HG03469 (cell line): Measurements from ENCODE around the gene VWA3B.
"Not testable (repeated sequence)": the region's sequence is repeated elsewhere in the genome, so short reads cannot be mapped to it uniquely, and the experiment has no call there.

Experiments used
- ATAC-seq: cut with Tn5 transposase; IDR thresholded peaks from one replicate; pipeline ENCODE4 v1.9.1; 2021; ENCODE audit warnings: mild to moderate bottlenecking, moderate library complexity, moderate number of reproducible peaks; ENCODE audit not compliant: unreplicated experiment

VWA3B gene

DNA sequence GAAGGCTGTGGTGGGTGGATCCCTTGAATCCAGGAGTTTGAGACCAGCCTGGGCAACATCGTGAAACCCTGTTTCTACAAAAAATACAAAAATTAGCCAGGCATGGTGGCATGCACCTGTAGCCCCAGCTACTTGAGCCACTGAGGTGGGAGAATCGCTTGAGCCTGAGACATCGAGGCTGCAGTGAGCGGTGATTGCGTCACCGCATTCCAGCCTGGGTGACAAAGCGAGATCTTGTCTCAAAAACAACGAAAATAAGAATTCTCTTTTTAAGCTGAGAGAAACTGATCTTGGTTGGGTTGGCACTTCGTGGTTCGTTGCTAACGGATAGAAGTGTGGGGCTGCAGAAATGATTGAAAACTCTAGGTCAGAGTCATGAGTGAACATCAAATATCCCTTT, 150.0 kb downstream of the VWA3B start:
- no peak for ATAC-seq

DNA sequence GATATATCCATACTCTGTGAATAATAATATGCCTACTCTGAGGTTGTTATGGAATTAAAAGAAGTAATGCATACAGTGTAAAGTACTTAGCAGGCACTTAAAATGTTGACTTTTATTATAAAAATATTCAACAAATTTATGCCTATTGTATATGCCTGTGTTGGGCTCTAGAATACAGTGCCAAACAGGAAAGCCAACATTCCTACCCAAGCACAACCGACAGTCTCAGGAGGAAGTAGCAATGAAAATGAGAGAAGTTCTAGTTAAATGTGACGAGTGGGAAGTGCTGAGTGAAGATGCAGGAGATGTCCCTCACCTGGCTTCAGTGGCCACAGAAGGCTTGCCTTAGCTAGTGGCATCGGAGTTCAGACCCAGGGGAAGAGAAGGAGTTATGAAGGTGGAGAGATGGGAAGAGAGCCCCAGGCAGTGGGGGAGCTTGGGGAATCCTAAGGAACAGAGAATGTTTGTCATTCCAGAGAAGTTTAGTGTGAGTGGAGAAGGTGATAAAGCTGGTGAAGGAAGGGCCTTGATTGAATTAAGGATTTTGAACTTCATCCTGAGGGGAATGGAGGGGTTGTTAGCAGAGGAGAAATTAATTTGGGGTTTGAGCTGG, 153.9 kb downstream of the VWA3B start:
- ATAC-seq: no peak

DNA sequence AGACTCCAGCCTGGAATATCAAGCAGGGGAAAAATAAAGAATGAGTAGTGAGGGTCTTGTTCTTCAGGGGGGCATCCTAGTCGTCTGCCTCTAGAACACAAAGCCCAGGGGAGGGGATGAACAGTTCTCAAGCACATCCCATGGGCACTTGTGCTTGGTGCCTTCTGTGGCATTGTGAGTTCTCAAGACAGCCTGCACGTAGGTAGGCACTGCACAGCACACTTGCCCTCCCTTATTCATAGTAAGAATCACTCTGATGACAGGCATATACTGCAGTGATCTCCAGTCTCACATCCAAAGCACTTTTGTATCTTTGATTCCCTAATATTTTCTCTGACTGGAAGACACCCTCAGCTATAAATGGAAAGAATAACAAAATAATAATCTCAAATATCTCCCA, 154.6 kb downstream of the VWA3B start:
- no peak for ATAC-seq

DNA sequence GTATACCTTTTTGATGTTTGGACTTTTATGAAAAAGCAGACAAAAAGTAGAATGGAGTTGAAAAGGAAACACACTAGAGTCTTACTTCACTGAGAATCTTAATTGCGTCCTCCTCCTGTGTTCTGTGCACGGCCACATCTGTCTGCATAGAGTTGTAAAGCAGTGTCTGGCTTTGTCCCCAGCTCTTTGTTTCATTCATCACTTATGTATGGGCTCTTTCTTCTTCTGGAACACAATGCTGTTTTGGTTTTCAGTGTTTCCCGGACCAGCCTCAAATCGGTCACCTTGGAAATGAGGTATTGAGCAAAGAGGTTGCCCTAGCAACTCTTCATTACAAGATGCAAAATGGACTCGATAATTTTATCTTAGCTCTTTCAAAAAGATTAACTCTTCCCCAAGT, 155.0 kb downstream of the VWA3B start:
- ATAC-seq: no peak

DNA sequence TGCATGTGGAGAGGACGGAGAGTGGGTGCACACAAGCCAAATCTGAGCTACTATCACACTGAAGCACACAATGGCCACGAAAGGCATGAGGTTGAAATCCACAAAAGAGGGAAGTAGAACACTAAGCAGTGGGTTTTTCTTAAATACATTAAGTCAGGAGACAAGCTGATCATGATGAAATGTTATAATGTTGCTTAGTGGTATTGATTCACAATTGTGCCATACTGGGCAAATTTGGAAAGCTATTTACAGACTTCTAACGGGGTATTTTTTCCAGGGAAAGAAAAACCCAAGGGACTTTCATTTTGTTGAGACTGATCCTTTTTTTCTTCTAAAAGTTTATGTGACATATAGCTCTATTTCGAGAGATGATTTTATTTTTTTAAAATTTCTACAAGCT, 158.5 kb downstream of the VWA3B start:
- no peak for ATAC-seq

DNA sequence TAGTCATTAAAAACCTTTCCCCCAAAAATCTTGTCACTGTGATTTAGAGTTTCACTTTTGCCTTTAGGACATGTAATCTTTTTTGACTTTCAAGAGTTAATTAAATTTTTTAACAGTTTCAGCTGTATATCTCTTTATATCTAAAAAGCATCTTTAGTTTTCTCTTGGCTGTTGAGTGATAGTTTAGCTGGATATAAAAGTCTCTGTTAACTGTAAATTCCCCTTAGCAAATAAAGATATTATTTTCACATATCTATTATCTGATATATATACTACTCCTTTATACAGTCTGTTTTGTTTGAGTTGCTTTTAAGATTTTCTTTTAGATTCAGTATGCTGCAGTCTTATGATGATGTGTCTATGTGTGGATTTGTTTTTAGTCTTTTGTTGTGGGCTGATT, 160.4 kb downstream of the VWA3B start:
- ATAC-seq: no peak

DNA sequence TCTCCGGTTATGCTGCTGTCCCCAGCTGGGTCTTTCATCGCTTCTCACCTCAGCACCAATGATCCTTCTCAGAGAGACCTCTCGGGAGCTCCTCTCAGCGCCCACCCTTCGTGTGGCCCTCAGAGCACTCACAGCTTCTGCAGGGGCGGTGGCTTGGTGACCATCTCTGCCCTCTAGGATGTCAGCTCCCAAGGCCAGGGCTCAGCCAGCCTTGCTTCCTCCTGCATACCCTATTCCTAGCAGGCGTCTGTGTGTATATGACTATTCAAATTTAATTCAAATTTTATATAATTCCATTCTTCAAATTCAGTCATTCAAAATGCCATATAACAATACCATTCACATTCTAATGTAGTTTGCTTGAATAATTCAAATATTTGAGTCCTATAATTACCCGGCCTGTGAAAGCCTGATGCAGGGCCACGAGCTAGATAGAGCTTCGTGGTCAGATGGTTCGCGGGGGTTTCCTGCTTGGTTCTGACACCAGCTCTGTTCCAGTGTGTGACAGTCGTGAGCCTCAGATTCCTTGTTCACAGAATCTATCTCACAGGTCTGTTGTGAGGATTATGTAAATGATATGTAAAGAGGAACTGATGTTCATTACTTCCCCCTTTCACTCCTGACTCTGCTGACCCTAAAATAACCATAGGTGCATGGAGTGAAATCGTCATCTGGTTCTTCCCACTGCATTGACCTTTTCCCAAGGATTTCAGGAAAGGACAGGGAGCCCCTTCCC, 165.2 kb downstream of the VWA3B start:
- no peak for ATAC-seq

DNA sequence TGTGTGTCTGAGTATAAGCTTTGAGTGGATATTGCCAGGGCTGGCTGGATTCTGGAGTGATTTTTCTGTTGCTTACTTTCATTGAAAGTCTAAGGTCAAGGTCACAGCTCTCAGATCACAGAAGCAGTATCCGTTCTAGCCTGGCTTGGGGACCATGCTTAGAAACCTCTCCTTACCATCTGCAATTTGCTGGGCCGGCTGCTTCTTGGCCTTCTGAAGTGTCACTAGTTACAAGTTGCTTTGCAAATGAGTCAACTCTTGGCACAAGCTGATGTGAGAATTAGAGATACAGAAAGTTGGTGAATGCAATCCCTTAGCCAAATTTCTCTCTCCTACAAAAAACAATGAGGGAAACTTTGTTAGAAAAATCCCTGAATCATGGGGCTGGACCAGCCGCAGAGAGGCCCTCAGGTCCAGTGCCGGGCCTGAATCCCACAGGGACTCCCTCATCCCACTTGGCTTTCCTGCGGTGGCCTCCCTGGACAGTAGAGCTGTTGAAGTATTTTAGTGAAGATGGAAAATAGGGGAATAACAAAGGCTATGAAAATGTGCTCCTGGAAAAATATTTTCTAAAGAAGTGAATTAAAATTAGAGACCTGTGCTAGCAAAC, 166.6 kb downstream of the VWA3B start:
- no peak for ATAC-seq

DNA sequence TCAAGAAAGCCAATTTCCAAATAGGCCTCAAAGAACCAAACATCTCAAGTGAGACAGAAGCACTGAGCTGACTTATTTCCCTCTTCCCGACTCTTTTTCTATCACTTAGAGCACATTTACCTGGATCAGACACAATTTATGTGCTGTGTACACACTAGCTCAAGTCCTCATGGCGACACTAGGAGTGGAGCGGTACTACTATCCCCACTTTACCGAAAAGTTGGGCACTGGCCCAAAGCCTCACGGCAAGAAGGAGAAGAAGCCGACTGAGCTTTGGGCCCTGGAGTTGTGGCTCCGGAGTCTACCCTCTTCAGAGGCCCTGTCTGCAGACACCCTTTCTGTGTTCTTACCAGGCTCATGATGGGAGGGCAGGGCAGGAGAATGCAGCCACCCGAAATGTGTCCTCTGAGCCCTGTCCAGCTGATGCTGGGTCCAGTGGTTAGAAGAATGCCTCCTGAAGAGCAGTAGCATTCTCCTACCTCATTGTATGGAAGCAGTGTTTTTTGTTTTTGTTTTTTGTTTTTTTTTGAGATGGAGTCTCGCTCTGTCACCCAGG, 167.6 kb downstream of the VWA3B start:
- ATAC-seq: no peak

DNA sequence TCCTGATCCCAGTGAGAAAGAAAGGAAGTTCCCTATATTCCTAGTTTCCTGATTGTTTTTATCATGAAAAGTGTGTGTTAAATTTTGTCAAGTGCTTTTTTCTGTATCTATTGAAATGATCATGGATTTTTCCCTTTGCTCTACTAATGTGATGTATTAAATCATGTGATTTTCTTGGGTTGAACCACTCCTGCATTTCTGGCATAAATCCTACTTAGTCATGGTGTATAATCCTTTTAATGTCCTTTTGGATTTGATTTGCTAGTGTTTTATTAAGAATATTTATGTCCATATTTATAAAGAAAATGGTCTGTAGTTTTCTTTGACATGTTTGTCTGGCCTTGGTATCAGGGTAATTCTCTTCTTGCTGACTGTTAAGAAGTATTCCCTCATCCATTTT, 171.9 kb downstream of the VWA3B start:
- ATAC-seq: no peak

DNA sequence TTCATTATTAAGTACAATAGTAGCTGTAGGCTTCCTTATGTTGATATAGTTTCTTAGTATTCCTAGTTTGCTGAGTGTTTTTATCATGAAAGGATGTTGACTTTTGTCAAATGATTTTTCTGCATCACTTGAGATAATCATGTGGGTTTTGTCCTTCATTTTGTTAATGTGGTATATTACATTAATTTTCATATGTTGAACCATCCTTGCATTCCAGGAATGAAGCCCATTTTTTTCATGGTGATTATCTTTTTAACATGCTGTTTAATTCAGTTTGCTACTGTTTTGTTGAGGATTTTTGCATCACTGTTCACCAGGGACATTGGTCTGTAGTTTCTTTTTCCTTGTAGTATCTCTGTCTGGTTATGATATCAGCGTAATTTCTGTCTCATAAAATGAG, 176.4 kb downstream of the VWA3B start:
- no peak for ATAC-seq

DNA sequence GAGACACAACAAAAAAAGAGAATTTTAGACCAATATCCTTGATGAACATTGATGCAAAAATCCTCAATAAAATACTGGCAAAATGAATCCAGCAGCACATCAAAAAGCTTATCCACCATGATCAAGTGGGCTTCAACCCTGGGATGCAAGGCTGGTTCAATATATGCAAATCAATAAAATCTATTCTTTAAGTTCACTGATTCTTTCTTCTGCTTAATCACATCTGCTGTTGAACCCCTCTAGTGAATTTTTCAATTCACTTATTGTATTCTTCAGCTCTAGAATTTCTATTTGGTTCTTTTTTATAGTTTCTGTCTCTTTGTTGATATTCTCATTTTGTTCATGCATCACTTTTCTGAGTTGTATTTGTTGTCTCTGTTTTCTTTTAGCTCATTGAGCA, 181.3 kb downstream of the VWA3B start:
- not testable (repeated sequence) for ATAC-seq

DNA sequence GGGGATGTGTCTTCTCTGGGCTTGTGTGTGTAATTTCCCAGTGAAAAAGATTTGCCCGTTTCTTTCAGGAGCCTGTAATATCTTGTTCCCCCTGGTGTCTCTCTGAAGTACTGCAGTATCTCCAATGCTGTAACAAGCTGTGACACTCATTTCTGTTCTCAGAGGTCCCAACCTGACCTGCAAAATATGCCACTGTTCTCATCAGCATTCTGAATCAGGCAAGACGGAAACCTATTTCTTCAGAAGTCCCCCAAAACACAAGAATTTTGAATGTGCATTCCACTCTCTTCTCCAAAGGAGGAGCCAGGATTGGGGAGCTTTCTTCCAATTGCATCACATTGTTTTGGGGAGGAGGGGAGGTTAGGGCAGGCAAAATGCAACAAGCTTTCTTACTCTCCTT, 182.3 kb downstream of the VWA3B start:
- ATAC-seq: no peak

DNA sequence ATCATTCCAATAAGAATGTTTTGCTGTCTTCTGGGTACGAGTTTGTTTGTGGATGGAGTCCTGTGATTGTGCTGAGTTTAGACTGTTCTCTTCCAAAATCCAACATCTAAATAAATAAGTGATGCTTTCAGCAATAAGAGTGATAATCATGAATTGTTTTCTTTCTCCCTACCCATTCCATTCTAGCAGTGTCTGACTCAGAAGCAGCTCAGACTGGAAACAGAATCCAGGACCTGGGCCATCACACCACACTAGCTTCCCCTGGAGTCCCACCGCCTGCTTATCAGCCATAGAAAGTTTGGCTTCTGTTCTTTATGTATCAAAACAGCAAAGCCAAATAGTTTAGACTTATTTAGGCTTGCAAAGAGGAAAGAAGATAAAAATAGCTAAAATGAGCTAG, 182.9 kb downstream of the VWA3B start:
- no peak for ATAC-seq

DNA sequence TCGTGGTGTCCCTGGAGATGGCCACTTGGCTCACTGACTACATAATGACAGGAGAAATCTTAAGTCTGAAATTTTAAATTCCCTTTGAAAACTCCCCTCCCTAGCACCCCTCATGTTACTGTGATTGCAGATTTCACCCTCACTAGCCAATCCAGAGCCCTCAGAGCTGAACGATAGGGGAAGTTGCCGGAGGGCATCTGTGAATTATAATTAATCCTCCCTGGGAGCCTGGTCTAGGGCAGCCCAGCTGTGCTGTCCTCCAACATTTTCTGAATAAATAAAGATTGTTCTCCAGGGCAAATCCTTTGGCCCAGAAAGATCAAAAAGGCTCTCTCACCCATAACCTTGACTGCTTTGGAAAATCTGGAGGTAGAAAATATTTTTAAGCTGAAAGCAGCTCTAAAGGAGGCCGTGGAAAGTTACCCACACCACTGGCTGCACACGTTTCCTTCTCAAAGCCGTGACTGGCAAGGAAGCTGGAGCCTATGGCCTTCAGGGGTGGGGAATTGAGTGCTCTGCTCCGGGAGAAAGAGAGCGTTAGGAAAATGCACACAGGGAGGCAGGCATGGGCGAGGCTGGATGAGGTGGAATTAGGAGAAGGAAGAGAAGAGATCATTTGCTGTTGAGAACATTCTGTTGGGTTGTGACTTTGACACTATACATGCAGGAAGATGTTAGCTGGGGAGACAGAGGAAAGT, 190.3 kb downstream of the VWA3B start:
- ATAC-seq: no peak

DNA sequence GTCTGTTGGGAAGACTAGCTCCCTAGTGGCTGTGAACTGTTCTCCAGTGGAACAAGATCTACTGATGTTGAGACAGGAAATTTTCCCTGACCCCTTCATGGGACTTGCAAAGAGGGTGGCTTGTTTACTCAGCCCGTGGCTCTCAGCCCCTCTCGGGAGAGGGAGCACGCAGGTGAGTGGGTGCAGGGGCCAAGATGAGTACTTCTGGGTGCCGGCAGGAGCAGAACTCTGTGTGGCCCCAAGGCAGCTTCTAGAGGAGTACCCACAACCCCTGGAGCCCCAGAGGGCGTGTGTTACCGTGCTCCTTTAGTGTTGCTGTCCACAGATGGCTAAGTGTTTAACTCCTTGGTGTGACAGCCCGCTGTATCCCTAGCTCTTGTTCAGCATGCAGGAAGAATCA, 191.1 kb downstream of the VWA3B start:
- no peak for ATAC-seq

DNA sequence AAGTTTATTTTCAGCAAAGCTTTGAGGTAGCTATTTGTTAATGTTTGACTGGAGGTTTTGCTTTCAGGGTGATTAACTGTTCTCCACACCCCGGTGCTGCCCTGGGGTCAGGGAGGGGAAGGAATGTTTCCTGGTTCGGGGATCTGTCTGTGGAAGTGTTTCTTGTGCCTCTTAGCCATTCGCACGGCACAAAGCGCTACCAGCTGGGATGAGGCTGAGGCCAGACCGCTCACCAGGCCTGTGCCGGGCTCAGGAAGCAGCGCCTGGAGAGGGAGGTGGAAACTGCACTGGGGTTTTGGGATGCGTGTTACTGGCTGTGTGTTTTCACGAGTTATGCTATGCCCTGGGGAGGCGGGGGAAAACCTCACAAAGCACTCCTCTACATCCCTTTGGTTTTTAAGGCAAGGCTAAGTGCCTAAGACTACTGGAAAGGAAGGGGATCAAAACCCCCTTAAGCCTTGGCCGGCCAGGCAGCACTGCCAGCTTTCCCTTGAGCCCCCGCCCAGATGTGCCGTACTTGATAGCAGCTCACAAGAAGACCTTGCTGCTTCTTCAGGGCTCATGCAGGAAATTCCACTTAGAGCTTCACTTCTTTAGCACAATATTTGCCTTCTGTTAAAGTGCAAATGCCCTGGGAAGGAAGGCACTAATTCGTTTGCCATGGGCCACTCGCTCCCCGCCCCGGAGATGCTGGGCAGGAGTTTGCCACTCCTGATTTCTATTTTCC, 193.6 kb downstream of the VWA3B start:
- ATAC-seq: no peak

DNA sequence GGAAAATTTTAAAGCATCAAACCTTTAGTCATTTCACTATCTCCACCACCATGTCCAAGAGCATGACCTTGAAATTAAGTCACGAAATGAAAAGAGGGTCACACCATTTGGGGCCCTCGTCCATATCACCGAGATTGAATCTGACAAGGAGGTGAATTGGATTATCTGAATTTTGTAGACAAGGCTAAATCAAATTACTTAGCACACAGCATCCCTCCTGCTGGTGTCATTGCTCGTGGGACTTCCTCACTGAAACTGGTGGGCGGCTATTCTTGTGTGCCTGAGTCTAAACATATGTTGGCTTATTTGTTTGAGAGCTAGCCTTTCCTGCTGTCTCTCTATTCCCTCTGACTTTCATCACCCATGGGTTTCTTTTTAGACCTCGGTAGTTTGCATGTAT, 194.6 kb downstream of the VWA3B start:
- no peak for ATAC-seq

DNA sequence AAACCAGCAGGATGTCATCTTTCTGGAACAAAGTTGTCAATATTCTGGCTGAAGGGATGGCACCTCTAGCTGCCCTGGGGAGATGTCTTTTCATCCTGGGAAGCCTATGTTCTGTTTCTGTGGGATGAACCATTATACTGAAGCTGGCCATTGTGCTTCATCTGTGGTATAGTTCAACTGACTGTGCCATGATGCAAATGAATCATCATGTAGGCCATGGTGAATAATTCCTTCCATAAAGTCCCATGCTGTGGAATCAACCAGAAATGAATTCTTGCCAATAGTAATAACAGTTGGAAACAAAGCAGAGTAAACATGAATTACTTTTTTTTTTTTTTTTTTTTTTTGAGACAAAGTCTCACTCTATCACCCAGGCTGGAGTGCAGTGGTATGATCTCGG, 195.1 kb downstream of the VWA3B start:
- no peak for ATAC-seq

DNA sequence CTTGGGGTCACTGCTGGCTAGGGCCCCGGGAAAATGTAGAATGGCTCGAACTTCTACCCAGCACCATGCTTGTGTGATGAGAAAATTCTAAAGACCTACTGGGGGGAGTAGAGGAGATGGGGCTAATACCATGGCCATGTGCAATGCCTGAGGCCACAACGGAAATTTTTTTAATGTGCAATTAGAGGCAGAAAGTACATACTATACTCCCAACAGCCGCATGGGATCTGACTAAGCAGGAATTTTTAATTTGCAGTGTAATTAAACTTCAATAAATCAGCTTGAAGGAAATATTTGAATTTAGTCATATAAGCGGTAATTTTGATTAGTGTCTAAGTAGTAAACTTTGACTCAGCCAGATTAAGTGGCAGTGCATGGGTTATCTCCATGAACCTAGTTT, 206.1 kb downstream of the VWA3B start:
- no peak for ATAC-seq
